GM12892 (cell line): ENCODE measurements around the gene PRKN.

ENCODE experiments used
- DNase-seq: peaks from one replicate; pipeline ENCODE4 v3.0.0; 2011; ENCODE audit not compliant: insufficient read length
- FAIRE-seq: peaks from 2 replicates; lab custom pipeline; 2011; peaks lifted over from hg19 to GRCh38; lab: Jason Lieb, UNC
- POLR2A ChIP-seq: IDR thresholded peaks from 2 replicates; pipeline ENCODE4 v1.6.1; 2011; ENCODE audit warnings: low read depth, low read length, control low read depth
- POLR2AphosphoS5 ChIP-seq: IDR thresholded peaks from 2 replicates; pipeline ENCODE4 v1.6.1; 2011; ENCODE audit warnings: low read depth, low read length, control low read depth
- TAF1 ChIP-seq: IDR thresholded peaks from 2 replicates; pipeline ENCODE4 v1.6.1; 2011; ENCODE audit warnings: low read depth, mild to moderate bottlenecking, control low read depth, low read length, borderline replicate concordance

The PRKN gene

DNA sequence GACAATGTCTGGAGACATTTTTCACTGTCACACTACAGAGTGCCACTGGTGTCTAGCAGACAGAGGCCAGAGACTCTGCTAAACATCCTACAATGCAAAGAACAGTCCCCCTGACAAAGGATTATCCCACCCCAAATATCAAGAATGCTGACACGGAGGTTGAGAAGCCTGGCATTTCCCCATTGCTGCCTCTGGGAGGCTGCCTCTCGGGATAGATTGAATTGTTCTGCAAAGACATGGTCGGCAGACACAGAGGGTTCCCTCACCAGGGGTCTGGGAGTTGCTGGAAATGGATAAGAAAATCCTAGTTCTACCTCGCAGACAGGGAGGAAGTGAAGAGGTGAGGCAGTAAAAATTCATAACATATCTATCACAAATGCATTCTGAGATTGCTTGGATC is 1287.3 kb downstream of the PRKN start:
- no peak for DNase-seq
- TF ChIP-seq TAF1 (no peak), POLR2A (no peak)
- FAIRE-seq, result no peak

DNA sequence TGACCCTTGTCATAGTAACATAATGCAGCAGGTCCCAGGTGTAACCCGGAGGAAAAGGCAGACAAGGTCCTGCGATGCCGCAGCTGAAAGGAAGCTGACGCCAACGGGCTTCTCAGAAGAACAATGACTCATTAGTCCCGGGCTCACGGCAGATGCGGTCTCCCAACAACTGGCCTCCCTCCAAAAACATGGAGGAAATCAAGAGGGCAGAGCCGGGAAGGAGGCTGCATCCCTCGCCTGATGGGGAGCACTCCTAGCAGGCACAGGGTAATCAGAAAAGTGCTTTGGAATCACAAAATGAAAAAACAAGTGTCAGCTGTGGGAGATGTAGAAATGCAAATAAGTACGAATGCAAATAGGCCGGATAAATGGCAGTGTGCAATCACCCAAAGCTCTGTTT is 1288.5 kb downstream of the PRKN start:
- FAIRE-seq (no peak), DNase-seq (no peak)
- TF ChIP-seq TAF1, result no peak
- TF ChIP-seq POLR2AphosphoS5, result no peak
- TF ChIP-seq POLR2A, result no peak

DNA sequence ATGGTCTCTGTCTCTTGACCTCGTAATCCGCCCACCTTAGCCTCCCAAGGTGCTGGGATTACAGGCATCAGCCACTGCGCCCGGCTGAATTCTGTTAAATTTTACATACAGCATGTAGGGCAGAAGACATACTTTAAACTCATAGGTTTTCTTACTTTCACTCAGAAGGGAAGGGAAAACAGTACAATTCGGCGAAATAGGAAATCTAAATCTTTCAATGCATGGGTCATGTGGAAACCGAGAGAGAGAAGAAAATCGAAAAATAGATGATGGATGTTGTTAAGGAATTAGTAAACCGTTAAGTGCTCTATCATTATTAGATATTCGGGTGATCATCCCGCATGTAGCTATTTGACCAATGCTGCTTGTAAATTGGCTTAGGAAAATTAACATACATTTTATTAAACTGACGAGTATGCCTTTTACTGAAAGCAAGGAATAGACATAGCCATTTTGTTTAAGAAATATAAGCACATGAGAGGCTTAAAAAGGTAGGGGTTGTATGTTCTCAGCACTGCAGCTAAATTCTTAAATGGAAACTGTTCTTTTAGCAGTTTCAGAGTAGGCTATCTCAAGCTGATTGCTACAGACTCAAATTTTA is 1289.0 kb downstream of the PRKN start:
- no peak for DNase-seq
- no peak for FAIRE-seq
- no peak for TF ChIP-seq POLR2A
- TF ChIP-seq POLR2AphosphoS5, result no peak
- TF ChIP-seq TAF1, result no peak

DNA sequence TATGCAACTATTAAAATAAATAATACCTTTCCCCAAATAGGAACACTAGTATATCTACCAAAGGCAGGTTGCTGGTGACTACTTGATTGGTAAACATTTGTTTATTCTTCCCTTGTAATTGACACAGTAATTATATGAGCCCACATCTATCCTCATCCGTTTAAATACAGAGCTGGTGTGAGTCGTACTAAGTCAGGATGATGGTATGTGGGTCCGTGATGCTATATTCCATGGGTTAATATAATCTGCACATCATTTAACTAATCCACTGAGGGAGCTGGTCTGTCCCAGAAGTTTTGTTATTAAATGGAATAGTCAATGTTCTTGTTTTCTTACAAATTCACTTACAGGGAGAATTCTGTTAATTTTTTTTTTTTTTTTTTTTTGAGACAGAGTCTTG is 1289.7 kb downstream of the PRKN start:
- FAIRE-seq, result no peak
- TF ChIP-seq TAF1 (no peak), POLR2A (no peak), POLR2AphosphoS5 (no peak)
- no peak for DNase-seq

DNA sequence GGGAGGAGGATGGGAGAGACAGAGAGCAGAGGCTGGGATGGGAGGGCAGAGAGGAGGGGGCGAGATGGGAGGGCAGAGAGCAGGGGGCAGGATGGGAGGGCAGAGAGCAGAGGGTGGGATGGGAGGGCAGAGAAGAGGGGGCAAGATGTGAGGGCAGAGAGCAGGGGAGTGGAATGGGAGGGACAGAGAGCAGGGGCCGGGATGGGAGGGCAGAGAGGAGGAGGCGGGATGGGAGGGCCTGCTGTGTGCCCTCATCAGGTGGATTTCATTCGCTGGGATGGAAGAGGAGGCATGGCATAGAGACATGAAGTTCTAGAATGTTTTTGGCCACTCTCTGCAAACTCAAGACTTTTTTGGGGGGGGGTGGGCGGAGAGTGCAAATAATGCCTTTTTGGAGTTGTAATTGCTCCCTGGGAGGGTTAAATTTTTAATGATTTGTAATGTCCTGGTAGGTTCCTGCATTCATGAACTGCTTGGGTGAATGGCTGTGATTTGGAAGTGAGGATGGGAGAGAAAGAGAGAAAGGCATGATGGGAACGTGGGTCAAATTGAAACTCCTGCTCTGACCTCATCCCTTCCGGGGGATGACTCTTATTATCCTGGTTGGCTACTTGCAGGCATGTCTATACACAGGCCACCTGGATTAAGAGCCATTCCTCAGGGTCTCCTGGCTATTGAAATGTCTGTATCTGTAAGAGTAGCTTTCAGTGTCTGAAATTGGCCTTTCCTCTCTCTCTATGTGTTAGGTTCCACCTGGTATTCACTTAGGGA is 1291.3 kb downstream of the PRKN start:
- TF ChIP-seq POLR2AphosphoS5 (no peak), POLR2A (no peak), TAF1 (no peak)
- FAIRE-seq, result peak; percentile 36

DNA sequence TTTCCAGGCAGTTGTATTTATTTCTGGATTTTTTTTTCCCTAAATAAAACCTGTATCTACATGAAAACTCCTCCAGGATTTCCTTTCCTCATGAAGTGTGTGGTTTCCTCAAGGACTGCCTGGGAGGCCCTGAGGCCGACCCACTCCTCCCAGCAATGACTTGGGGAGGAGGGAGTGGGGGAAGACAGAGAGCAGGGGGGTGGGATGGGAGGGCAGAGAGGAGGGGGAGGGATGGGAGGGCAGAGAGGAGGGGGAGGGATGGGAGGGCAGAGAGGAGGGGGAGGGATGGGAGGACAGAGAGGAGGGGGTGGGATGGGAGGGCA is 1291.9 kb downstream of the PRKN start:
- TF ChIP-seq TAF1 (no peak), POLR2AphosphoS5 (no peak), POLR2A (no peak)
- DNase-seq, result no peak
- FAIRE-seq, result no peak

More for the DNA sequence above, 1291.3 kb downstream of the PRKN start:
- no peak for DNase-seq

DNA sequence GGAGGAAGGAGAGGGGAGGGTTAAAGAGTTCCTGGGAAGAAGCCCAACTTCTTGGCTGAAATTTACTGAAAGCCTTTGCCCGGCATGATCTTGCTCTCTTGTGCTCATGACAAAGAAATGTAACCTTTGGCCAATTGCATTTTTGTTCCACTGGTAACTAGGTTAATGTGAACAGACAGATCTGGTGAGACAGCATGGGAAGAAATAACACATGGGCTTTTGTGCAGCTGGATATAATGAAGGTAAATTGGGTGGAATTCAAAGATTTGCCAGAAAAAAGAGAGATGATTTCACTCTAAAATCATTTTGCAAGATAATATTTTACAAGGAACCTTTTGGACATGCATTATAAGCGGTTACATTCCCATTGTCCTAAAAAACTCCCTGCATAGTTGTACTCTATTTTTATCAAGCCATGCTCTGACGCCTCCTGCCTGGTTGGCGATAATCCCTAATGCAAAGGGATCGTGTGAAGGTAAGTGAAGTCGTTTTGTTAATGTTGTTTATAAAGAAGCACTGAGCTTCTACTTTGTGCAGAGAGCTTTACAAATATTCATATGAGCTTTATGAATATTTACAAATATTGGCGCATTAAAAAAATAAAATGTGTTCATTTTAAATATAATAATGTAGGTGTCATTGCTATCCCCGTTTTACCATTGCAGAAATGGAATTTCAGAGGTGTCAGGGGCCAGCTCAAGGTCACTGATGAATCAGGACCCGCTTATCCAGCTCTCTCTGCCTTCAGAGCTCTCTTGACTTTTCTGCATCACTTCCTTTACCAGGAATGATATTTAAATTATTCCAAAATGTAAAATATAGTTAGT is 1292.4 kb downstream of the PRKN start:
- TF ChIP-seq POLR2A (no peak), TAF1 (no peak), POLR2AphosphoS5 (no peak)
- FAIRE-seq (no peak), DNase-seq (no peak)

DNA sequence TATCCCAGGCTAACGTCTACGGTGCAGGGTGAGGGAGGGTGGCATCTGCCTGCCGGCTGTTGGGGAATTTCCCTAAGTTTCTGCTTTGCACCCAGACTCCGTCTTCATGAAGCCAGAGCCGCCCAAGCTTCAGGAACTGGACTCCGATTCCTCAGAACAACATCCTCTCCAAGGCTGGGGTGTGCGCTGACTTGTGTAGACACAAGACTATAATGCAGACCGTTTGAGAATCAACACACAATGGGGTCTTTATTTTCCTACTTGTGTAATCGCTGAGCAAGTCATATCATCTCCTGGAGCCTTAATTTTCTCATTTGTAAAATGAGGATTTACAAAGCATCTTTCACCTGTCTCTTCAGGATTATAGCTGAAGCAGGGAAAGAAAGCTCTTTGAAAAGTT is 1293.2 kb downstream of the PRKN start:
- no peak for TF ChIP-seq POLR2A
- no peak for TF ChIP-seq TAF1
- TF ChIP-seq POLR2AphosphoS5, result no peak
- no peak for FAIRE-seq
- no peak for DNase-seq

DNA sequence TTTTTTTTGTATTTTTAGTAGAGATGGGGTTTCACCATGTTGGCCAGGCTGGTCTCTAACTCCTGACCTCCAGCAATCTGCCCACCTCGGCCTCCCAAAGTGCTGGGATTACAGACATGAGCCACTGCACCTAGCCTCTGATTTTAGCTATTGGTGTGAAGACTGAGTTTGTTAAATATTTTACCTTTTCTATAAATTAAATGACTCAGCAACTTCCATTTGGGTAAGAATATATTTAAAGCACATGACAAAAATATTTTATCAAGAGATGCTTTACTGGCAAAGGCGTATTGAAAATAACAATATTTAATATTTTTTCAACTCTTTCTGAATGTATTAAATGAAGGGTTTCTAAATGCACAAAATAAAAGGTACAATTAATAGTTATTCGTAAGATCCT is 1295.0 kb downstream of the PRKN start:
- FAIRE-seq (no peak), DNase-seq (no peak)
- TF ChIP-seq TAF1, result no peak
- TF ChIP-seq POLR2A, result no peak

DNA sequence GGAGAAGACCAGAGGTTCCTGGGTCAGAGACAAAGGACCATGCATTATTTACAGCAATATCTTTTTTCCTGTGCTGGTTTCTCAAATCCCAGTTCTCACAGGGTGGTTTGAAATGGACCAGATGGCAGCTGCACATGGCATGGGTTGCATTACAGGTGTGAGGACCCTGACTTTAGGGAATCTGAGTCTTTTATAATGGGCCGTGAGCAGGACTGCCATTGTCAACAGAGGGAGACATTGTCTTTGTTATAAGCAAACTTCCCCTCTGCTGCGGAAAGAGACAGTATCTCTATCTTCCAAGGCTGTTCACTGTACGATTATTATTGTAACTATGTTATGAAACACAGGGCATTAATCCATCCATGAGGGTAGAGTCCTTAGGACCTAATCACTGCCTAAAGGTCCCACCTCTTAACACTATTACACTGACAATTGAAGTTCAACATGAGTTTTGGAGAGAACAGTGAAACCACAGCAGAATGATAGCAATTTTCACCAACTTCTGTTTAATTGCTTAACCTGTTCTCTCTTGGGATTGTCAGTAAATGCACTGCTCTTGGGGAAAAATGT is 1297.6 kb downstream of the PRKN start:
- DNase-seq (no peak), FAIRE-seq (no peak)
- TF ChIP-seq TAF1 (no peak), POLR2A (no peak), POLR2AphosphoS5 (no peak)

DNA sequence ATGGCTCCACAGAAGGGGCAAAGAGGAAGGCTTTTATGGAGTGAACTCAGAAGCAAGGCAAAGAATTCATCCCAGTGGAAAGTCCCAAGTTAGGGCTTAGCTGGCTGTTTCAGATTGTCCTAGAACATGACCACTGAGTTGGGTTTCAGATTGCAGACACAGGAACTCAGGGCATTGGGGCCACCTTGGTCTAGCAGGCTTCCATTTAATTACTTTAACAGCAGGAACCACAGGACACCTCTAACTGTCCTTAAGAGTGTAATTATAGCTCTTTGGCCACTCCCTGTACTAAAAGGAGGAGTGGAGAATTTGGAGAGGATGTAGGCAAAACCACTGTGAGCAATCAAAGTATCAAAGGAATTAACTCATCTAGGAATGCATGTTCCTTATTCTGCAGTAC is 1303.1 kb downstream of the PRKN start:
- TF ChIP-seq TAF1 (no peak), POLR2A (no peak), POLR2AphosphoS5 (no peak)
- no peak for FAIRE-seq
- no peak for DNase-seq
